Measurements from ENCODE around the gene BMP8B.

The BMP8B gene

DNA sequence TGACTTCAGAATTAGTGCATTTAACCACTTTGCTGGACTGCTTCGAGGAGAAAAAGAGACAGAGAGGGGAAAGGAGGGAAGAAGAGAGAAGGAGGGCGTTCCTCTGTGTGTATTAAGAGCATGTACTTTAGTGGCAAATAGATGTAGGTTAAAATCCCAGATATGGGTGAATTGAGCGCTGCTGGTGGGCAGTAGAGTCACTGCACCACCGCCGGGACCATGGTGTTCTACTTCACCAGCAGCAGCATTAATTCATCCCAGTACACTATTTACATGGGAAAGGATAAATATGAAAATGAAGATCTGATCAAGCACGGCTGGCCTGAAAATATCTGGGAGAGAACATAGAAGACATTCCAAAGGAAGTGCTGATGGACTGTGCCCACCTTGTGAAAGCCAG is 70.9 kb downstream of the BMP8B start:
- DNase-seq: no peak

DNA sequence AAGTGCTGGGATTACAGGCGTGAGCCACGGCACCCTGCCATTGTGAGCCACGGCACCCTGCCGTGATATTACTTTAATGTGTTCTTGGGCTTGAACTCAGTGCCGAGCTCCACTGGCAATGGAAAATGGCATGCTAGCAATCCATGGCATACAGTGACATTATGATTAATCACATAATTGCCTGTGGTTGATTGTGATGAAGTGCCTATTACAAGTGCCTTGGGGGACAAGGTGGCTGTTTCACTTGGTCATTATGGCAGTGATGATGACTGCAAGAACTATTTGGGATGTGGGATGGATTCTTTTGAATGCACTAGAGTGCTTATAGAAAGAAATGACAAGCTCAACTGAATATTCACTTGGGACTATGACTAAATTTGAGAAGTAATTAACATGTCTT is 75.1 kb downstream of the BMP8B start:
- DNase-seq: no peak

DNA sequence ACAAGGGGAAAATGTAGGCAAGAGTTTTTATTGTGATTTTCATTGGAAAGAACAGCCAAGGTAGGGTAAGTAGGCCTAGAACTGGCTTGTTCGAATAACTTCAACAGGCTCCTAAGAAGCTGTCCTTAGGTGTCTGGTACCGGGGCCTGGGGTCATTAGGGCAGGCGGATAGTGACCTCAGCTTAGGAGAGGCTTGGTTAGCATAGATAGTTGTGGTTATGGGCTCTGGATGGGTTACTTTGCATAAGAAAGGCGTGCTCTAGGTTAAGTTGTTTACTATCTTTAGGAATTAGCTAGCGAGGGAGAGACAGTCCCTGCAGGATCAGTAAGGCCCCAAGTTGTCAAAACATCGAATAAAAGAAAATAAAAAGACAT is 76.7 kb downstream of the BMP8B start:
- no peak for DNase-seq

DNA sequence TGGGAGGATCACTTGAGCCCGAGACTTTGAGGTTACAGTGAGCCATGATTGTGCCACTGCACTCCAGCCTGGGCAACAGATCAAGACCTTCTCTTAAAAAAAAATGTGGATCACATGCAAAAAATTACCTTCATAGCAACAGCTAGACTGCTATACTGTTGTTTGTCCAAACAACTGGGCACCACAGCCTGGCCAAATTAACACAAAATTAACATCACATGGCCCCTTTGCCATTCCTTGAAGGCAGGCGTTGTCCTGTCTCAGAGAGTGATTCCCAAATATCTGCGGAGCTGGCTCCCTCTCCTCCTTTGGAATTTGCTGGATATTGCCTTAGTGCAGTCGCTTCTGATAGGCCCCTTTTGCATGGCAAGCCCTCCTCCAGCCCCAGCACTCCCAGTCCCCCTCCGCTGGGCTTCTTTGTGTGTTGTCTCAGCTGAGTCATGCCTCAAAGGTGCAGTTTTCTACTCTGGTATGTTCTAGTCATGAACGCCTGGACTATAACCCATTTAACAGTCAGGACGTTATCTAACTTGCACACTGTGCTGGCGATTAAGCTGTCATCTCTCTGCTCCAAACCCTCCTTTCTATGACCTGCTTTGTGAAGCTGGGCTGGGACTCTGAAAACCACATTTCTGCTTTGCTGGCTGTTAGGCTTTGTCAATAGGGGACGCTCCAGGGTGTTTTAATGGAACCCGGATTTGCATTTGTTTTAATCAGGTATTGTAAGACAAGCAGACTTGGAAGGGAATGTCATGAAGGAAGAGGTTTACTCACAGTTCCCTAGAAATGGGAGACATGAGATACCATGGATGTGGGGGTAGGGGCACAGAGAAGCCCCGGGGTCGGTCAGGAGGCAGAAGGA is 77.3 kb downstream of the BMP8B start:
- DNase-seq: no peak

DNA sequence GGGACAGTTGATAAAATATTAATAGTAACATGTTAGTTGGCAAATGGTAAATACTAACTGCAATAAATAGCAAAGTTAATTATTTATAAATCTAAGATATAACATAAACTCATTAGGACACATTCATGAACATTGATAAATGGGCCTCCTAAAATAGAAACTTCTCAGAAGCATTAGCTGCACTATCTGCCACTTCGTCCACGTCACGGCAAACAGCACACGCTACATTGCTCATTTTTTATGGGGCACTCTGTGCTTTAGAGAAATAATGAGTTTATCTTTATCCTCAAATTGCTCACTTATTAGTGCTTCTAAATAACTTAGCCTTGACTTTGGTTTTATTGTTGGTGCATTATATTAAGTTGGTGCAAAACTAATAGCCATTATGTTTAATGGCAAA is 81.2 kb downstream of the BMP8B start:
- DNase-seq: no peak

Data from NCI-H446 treated with DMSO at 0.1 percent for 48 hours (cell line).